Stomach (tissue), 9 donors: Measurements from ENCODE around the gene SLMAP. TPM values are rescaled to one million over a fixed set of nuclear protein-coding genes. Genes with fewer than 3 reads are reported as not detected.

Source experiments
- DNase-seq, 2 donors: peaks; one replicate each; pipeline versions ENCODE4 v3.0.0 to v3.0.0-alpha.2; 2013 to 2019
- H3K27ac ChIP-seq, 5 donors: fragments of 200-600 bp in 4 of 5; sonication (generic) in 4 of 5; one replicate each; pipeline ENCODE4 v1.5.1; 2013 to 2019; ENCODE audit warnings: mild to moderate bottlenecking in 1 of 5, moderate library complexity in 1 of 5
- H3K27me3 ChIP-seq, 3 donors: fragments of 200-600 bp; sonication (generic); one replicate each; pipeline ENCODE4 v1.5.1; 2017 to 2019; ENCODE audit warnings: mixed run types in 1 of 3
- H3K36me3 ChIP-seq, 4 donors: fragments of 200-600 bp; sonication (generic); 1 replicate in 3 of 4; 2 replicates in 1 of 4; pipeline ENCODE4 v1.5.1; 2016 to 2019
- H3K4me1 ChIP-seq, 4 donors: fragments of 200-600 bp; sonication (generic); one replicate each; pipeline ENCODE4 v1.5.1; 2016 to 2019
- H3K4me3 ChIP-seq, 4 donors: fragments of 200-600 bp; sonication (generic) in 3 of 4; one replicate each; pipeline ENCODE4 v1.5.1; 2016 to 2019; ENCODE audit warnings: mild to moderate bottlenecking in 1 of 4
- H3K9me3 ChIP-seq, 4 donors: fragments of 200-600 bp; sonication (generic); one replicate each; pipeline ENCODE4 v1.5.1; 2016 to 2019
- CTCF ChIP-seq, 7 experiments: fragments of 450-650 bp in 4 of 7; fragments of 200-600 bp in 3 of 7; sonication (generic) in 3 of 7; IDR thresholded peaks; one replicate each; pipeline ENCODE4 v1.5.1; 2016 to 2019; ENCODE audit warnings: antibody characterized with exemption in 7 of 7, control low read depth in 2 of 7, mild to moderate bottlenecking in 1 of 7
- EP300 ChIP-seq: sonication (generic); formaldehyde crosslinking; IDR thresholded peaks from one replicate; pipeline ENCODE4 v1.6.1; 2017; ENCODE audit warnings: antibody characterized with exemption
- POLR2A ChIP-seq, 4 donors: fragments of 450-650 bp; IDR thresholded peaks; one replicate each; pipeline ENCODE4 v1.6.1; 2016; ENCODE audit warnings: antibody characterized with exemption in 4 of 4, control low read depth in 2 of 4, mild to moderate bottlenecking in 1 of 4, moderate library complexity in 1 of 4
- POLR2AphosphoS5 ChIP-seq, 3 donors: sonication (generic); formaldehyde crosslinking; IDR thresholded peaks; one replicate each; pipeline ENCODE4 v1.6.1; 2016; ENCODE audit warnings: antibody characterized with exemption in 3 of 3
- WGBS, 5 donors: extraction: QIAGEN DNeasy Blood & Tissue Kit in 3 of 5; methylation state at CpG; one replicate each; pipeline versions ENCODE4 v1.1.5 to v1.1.7; 2013 to 2018; 5-methylcytosine and 5-hydroxymethylcytosine counted together
- intact Hi-C: fragments of 100-400 bp; cut with DNase I; formaldehyde crosslinking; loops from one replicate; pipeline ENCODE4 v1.15.1; 2023; ENCODE audit warnings: low total_unique reads
- polyA plus RNA-seq, 3 donors: library from polyadenylated mRNA; stranded (reverse); fragments of 200-250 nt; gene quantifications; one replicate each; pipeline ENCODE4 v1.2.3, GENCODE V29; 2013
- total RNA-seq, 5 donors: library from RNA; depleted of rRNA; stranded (reverse); fragments of >200 nt; gene quantifications; one replicate each; pipeline versions ENCODE4 v1.1.0 to v1.2.3, GENCODE V29; 2014 to 2016
- donor health status: healthy with polysubstance abuse.
- donor health status: Bipolar disorder and iron deficiency.
- donor health status: healthy.

SLMAP gene
- total and polyA plus RNA-seq, 8 donors = 23.9 to 534 (median 133) TPM

- Histone ChIP-seq H3K4me1 (peaks cover 26 to 58% (median 33%) of the 10 kb centered on the region in 4 donors), H3K27ac (peak overlapping the region; percentile 77 to 89 (median 87)), H3K27me3 (no peaks in the 10 kb centered on the region), H3K4me3 (no peak overlapping the region), H3K9me3 (no peaks in the 10 kb centered on the region), H3K36me3 (no peaks in the 10 kb centered on the region)
- intact Hi-C loops = no loop called here
- 65 to 75% (median 72%) methylated on average over 4 of the region's 4 CpGs for WGBS, 5 donors
- no peak for DNase-seq
- TF ChIP-seq CTCF (IDR thresholded peaks at IDR 0.05) = no peak
- no peak for TF ChIP-seq POLR2AphosphoS5 (IDR thresholded peaks at IDR 0.05)
- no peak for TF ChIP-seq POLR2A (IDR thresholded peaks at IDR 0.05)
- no peak for TF ChIP-seq EP300
Observed at GRCh38 chr3:57960174-57960505, 204.0 kb downstream of the SLMAP start.

GRCh38 chr3:57961177-57961827 is 205.2 kb downstream of the SLMAP start:
- DNase-seq = peak in 1 of 2 donors; percentile 64

GRCh38 chr3:57961828-57962447 is 205.8 kb downstream of the SLMAP start:
- H3K36me3 ChIP-seq = no peaks in the 10 kb centered on the region
- H3K27me3 ChIP-seq = no peaks in the 10 kb centered on the region
- H3K27ac ChIP-seq = peak overlapping the region in 4 of 5 donors; percentile 48 to 88 (median 70)
- peak in 1 of 2 donors; percentile 58 for DNase-seq
- TF ChIP-seq POLR2A (IDR thresholded peaks at IDR 0.05) (no peak), POLR2AphosphoS5 (IDR thresholded peaks at IDR 0.05) (peak in 1 of 3 donors; percentile 5), CTCF (IDR thresholded peaks at IDR 0.05) (peak in 1 of 7 experiments; percentile 17)
- no peak overlapping the region for H3K4me3 ChIP-seq
- peaks cover 26 to 57% (median 36%) of the 10 kb centered on the region in 4 donors for H3K4me1 ChIP-seq
- 52 to 72% (median 61%) methylated on average over 5 of the region's 5 CpGs for WGBS, 5 donors
- no peaks in the 10 kb centered on the region for H3K9me3 ChIP-seq
- intact Hi-C loops = no loop called here

More at GRCh38 chr3:57961177-57961827, 205.2 kb downstream of the SLMAP start:
- H3K4me1 ChIP-seq = peaks cover 26 to 57% (median 34%) of the 10 kb centered on the region in 4 donors
- TF ChIP-seq POLR2AphosphoS5 (IDR thresholded peaks at IDR 0.05) (no peak), POLR2A (IDR thresholded peaks at IDR 0.05) (no peak), EP300 (no peak), CTCF (IDR thresholded peaks at IDR 0.05) (no peak)
- peak overlapping the region; percentile 48 to 88 (median 77) for H3K27ac ChIP-seq
- 35 to 60% (median 48%) methylated on average over 21 of the region's 21 CpGs for WGBS, 5 donors
- no peak overlapping the region for H3K4me3 ChIP-seq
- no peaks in the 10 kb centered on the region for H3K36me3 ChIP-seq
- intact Hi-C loops = no loop called here
- H3K27me3 ChIP-seq = no peaks in the 10 kb centered on the region
- H3K9me3 ChIP-seq = no peaks in the 10 kb centered on the region

- DNase-seq = no peak
- Histone ChIP-seq H3K4me1 (peaks cover 25 to 57% (median 37%) of the 10 kb centered on the region in 4 donors), H3K4me3 (no peak overlapping the region), H3K27me3 (no peaks in the 10 kb centered on the region), H3K9me3 (no peaks in the 10 kb centered on the region), H3K27ac (peak overlapping the region in 3 of 5 donors; percentile 28 to 88 (median 87)), H3K36me3 (no peaks in the 10 kb centered on the region)
- TF ChIP-seq POLR2A (IDR thresholded peaks at IDR 0.05) (no peak), CTCF (IDR thresholded peaks at IDR 0.05) (no peak), POLR2AphosphoS5 (IDR thresholded peaks at IDR 0.05) (no peak), EP300 (no peak)
- intact Hi-C loops = no loop called here
- 81 to 91% (median 89%) methylated on average over 6 of the region's 6 CpGs for WGBS, 5 donors
Observed at GRCh38 chr3:57962448-57962834, 206.3 kb downstream of the SLMAP start.
